ENCODE data around the gene FXR2.
A peak's percentile ranks its signal among the peaks of the same experiment; 100 is the strongest.

The FXR2 gene

DNA sequence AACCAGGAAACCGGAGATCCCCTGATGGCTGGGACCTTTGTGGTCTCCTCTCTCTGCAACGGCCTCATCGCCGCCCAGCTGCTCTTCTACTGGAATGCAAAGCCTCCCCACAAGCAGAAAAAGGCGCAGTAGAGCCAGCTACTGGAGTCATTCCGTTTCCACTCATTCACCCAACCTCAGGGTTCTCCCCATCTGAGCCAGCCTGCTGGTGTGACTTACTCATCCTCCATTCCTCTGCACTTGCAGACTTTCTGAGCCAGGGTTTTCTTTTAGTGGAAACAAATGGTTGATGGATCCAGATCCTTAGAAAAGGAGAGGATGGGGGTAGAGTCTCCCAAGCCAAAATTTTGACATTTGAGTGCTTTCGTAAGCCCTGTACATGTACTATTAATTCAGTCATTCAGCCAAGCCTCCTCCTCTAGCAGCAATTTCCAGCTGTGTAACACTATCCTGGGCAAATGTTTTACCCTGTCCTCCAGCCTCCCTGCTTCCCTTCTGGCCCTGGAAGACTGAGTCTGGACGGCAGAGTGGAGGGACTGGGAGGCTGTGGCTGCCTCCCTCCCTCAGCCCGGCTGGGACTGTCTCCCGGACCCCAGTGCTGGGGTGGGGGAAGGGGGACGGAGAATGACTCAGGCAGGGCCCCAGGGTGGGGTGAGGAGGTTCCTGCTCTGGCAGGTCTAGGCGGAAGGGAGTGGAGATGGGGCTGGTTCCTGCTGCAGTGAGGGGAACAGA, 27.1 kb downstream of the FXR2 start:
- DNase-seq (ENCODE audit: low read depth), result no peak

DNA sequence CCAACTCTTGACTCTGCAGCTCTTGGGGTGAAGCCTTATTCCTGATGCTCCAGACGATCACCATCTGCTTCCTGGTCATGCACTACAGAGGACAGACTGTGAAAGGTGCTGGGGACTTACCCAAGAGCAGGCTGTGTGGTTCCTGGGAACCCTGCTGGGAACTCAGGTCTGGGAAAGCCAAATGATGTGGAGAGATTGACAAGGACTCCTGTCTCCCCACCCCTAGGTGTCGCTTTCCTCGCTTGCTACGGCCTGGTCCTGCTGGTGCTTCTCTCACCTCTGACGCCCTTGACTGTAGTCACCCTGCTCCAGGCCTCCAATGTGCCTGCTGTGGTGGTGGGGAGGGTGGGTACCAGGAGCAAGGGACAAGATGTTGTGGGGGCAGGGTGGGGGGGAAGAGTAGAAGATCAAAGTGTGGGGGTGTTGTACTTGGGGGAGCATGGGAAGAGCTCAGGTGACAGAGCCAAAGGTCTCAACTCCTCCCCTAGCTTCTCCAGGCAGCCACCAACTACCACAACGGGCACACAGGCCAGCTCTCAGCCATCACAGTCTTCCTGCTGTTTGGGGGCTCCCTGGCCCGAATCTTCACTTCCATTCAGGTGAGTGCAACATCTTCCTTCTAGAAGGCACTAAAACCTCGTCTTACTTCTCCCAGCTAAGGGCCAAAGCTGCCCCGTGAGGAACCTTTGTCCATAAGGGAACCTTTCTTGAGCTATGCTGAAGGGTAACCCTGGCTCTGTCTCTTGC, 27.9 kb downstream of the FXR2 start:
- DNase-seq (ENCODE audit: low read depth), result no peak

DNA sequence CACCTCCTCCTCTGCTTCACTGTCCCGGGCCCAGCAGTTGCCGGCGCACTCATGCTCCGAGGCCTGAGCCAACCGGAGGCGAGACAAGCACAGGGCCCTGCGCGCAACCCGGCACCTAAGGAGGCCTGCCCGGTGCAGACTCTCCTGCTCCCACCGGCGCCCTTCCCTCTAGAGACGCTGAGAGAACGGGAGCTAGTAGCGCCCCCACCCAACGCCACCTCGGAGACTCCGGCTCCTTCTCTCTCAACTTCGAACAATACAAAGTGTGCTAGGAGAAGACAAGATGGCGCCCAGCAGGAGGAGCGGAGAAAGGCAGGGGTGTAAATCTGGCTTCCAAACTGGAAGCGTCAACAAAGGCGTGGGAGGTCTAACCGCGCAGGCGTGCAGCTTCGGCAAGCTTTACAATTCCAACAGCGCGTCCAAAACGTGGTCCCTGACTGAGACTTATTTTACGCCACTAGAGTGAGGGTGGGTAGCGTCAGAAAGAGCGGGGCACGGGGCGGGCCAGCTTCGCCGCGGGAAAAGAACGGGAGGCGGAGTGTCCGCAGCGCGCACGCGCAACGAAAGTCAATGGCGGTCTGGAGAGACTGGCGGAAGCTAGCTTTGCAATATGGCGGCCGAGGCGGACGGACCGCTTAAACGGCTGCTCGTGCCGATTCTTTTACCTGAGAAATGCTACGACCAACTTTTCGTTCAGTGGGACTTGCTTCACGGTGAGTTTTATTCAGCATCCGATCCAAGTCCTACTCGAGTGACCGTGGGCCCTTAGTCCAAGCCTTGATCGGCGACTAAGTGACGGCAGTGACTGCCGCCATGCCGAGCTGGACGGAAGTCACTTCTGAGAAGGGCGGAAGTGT, 31.2 kb downstream of the FXR2 start, which contains the start of gene MPDU1:
Gene MPDU1, plus strand, starts transcription at position 600 of the 857 bp plus-strand sequence. Its CDS starts 11 bp downstream, at position 611.
- peak; percentile 74 for DNase-seq (ENCODE audit: low read depth)

DNA sequence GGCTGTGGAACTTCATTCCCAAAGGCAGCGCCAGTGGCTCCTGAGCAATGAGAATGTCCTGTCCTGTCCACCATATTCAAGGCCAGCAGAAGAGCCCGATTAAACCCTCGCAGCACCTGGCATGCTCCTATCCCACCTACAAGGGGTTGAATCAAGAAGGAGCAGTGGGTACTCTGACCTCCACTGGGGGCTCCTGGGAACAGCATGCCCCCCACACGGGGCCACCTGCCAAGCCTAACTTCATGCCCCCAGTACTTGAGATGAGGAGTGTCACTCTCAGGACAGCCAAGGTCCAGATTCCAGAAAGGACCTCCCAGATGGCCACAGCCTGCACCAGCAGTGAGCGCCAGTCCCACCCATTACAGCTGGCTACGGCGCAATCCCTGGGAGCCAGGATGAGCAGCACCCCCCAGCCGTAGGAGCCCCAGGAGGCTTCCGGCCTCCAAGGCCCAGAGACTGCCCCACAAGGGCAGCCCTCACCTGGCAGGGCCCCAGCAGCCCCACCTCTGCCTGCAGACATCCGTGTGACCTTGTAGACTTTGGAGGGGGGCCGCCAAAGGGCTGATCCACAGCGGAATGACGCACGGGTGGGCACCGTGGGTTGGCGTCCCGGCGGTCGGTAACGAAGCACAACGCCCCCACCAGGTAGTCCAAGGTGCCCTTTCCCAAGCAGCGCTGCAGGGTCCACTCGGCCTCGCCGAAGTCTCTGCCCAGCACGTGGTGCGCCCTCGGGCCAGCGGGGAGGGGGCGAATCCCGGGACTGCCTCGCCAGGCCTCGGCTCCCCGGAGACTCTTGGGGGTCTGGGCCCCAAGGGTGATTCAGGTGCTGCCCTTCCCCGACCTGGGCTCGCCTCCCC, 32.1 kb downstream of the FXR2 start:
- no peak for DNase-seq (ENCODE audit: low read depth)

DNA sequence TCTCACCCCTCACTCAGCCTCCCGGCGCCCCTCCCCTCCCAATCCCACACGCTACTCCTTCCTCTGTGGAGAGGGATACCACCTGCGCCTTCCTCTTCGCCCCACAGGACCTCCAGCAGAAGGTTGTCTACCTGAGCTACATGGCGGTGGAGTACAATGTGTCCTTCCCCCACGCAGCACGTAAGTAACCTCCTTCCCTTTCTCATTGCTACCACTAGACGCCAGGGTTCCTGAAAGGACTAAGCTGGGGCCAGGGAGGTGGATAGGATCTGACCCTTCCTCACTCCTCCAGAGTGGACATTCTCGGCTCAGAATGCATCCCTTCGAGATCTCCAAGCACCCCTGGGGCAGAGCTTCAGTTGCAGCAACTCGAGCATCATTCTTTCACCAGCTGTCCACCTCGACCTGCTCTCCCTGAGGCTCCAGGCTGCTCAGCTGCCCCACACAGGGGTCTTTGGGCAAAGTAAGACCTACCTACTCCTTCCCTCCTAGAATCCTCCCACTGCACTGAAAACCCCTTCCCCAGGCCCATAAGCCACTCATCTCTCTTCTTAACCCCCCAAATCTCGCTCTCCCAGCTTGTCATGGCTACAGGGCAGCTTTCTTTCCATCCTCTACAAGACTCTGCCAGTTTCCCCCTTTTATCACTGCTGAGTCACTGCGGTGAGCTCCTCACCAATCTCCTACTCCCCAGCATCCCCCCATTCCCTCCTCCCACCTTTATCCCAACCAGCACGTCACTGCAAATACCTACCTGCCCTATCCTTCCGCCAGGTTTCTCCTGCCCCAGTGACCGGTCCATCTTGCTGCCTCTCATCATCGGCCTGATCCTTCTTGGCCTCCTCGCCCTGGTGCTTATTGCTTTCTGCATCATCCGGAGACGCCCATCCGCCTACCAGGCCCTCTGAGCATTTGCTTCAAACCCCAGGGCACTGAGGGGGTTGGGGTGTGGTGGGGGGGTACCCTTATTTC, 33.8 kb downstream of the FXR2 start:
- DNase-seq (ENCODE audit: low read depth), result no peak

DNA sequence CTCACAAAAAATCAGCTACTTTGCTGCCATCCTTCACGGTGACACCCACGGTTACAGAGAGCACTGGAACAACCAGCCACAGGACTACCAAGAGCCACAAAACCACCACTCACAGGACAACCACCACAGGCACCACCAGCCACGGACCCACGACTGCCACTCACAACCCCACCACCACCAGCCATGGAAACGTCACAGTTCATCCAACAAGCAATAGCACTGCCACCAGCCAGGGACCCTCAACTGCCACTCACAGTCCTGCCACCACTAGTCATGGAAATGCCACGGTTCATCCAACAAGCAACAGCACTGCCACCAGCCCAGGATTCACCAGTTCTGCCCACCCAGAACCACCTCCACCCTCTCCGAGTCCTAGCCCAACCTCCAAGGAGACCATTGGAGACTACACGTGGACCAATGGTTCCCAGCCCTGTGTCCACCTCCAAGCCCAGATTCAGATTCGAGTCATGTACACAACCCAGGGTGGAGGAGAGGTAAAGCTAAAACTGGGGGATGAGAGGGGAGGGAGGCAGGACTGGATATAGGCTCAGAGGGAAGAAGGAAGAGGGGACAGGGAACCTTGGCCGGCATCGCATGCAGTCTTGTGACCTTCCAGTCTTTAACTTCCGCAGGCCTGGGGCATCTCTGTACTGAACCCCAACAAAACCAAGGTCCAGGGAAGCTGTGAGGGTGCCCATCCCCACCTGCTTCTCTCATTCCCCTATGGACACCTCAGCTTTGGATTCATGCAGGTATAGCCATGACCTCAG, 34.7 kb downstream of the FXR2 start:
- no peak for DNase-seq (ENCODE audit: low read depth)

DNA sequence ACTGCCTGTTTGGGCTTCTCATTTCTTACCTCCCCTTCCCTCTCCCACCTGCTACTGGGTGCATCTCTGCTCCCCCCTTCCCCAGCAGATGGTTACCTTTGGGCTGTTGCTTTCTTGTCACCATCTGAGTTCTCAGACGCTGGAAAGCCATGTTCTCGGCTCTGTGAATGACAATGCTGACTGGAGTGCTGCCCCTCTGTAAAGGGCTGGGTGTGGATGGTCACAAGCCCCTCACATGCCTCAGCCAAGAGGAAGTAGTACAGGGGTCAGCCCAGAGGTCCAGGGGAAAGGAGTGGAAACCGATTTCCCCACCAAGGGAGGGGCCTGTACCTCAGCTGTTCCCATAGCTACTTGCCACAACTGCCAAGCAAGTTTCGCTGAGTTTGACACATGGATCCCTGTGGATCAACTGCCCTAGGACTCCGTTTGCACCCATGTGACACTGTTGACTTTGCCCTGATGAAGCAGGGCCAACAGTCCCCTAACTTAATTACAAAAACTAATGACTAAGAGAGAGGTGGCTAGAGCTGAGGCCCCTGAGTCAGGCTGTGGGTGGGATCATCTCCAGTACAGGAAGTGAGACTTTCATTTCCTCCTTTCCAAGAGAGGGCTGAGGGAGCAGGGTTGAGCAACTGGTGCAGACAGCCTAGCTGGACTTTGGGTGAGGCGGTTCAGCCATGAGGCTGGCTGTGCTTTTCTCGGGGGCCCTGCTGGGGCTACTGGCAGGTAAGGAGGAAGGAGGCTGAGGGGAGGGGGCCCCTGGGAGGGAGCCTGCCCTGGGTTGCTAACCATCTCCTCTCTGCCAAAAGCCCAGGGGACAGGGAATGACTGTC, 35.5 kb downstream of the FXR2 start, which contains the start of gene CD68:
Gene CD68, plus strand, starts transcription at position 638 of the 833 bp plus-strand sequence. Its CDS starts 40 bp downstream, at position 678.
- no peak for DNase-seq (ENCODE audit: low read depth)

DNA sequence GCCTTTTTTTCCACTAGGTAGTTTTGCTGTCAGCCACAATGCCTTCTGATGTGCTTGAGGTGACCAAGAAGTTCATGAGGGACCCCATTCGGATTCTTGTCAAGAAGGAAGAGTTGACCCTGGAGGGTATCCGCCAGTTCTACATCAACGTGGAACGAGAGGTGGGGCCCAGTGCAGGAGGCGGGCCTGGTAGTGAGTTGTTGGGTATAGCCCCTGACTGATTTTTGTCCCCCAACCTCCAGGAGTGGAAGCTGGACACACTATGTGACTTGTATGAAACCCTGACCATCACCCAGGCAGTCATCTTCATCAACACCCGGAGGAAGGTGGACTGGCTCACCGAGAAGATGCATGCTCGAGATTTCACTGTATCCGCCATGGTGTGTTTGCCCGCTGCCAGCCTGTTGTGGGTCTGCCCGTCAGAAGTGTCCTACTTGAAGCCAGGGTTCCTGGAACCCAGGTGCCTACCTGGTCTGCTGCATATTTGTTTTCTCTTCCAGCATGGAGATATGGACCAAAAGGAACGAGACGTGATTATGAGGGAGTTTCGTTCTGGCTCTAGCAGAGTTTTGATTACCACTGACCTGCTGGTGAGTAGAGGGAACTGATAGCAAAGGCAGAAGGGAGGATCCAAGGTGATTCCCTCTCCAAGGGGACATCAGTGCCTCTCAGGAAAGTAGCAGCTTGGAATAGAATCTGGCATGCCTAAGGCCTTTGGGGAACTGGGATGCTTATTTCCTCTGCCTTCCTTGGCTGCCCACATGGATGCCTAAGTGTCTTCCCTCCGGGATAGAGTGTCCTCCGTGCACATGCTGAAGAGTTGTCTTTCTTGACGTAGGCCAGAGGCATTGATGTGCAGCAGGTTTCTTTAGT, 37.1 kb downstream of the FXR2 start:
- DNase-seq (ENCODE audit: low read depth), result no peak

DNA sequence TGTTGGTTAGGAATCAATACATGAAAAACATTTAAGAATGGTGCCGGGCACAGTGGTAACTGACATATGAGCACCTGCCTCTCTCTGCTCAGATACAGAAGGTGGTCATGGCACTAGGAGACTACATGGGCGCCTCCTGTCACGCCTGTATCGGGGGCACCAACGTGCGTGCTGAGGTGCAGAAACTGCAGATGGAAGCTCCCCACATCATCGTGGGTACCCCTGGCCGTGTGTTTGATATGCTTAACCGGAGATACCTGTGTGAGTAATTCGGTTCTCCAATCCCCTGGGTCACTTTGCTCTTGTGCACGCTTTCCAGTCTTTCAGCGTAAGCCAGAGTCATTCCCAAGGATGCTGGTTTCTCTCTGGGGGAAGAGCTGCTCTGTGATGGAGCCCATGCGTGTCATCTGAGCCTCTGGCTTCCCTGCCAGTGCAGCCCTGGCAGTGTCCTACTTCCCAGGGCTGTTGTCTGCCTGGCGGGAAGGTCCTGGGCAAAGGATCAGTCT, 38.2 kb downstream of the FXR2 start:
- no peak for DNase-seq (ENCODE audit: low read depth)

DNA sequence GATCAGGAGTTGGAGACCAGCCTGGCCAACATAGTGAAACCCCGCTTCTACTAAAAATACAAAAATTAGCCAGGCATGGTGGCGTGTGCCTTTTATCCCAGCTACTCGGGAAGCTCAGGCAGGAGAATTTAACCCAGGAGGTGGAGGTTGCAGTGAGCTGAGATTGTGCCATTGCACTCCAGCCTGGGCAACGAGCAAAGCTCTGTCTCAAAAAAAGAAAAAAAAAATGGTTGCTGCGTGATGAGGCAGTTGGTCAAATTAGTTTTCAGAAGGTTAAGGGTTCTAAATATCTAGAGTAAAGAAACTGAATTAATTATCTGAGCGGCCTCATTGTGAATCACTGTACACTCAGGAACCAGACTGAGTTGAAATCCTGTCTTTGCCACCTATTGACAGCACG, 38.7 kb downstream of the FXR2 start:
- DNase-seq (ENCODE audit: low read depth), result no peak

DNA sequence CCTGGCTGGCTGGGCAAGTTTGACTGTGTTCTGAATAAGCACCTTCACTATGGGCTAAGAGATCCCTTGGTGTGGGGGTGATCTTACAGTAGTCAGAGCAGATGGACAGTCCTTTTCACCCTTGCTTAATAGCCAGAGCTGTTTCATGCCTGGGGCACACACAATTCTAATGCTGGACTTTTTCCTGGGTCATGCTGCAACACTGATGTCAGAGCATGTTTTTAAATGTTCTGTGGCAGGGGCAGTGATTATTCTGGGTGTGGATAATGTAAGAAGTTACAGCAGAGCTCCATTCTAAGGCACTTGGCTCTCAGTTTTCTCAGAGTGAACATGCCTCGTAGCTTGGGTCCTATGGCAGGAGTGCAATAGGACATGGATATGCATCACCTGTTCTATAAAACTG, 39.2 kb downstream of the FXR2 start:
- no peak for DNase-seq (ENCODE audit: low read depth)

DNA sequence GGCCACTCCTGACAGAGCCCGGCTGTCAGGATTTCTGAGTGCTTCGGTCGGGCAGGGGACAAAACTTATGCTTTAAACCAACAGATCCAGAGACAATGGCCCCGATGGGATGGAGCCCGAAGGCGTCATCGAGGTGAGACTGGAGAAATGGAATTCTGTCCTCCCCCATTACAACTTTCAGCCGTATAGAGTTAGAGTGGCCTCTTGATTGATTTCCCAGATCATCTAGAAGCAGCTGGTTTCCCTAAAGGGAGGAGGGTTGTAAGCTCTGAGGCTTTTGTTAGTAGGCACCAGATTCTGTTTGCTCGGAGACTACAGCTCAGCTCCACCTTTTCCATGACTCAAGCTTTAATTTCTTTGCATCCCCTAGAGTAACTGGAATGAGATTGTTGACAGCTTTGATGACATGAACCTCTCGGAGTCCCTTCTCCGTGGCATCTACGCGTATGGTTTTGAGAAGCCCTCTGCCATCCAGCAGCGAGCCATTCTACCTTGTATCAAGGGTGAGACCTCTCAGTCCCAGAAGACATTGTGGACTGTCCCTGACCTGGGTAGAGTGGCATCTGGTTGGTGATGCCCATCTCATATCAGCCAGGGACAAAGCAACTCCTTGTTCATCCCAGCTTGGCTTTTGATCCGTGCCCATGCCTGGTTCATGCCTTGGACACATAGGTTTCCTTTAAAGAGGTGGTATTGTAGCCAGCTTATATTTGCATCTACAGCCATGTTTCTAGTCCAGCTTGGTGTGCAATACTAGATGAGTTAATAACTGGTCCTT, 40.3 kb downstream of the FXR2 start:
- no peak for DNase-seq (ENCODE audit: low read depth)

DNA sequence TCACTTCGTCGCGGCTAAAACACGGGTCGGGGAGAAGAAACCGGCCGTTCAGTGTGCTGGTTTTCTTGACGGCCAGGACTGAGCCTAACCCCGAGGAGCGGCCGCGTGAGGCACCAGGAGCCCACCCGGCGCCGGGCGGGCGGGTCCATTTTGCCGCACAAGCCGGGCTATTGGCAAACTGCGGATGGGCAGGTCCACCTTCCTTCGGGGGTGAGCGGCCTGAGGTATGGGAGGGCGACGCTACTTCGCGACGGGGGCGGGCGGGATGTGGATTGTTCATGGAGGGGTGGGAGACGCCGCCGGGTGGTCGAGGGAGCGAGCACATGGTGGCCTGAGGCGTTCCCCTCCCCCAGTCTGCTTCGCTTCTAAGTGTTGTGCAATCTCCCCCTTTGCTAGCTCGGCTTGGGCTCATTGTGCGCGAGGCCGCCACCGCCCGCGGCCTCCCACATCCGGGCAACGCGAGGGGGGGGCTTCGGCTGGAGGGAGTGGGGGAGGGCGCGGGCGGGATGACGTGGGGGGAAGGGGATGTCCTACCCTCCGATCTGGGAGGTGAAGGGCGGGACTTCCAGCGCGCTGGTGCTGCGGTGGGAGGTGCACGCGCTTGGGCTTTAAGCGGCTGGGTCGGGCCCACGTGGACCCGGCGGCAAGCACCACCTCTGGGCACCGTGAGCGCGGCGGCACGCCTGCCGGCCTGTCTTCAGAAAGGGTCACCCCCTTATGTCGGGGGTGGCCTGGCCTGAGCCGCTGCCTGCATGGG, 41.2 kb downstream of the FXR2 start:
- DNase-seq (ENCODE audit: low read depth), result no peak

DNA sequence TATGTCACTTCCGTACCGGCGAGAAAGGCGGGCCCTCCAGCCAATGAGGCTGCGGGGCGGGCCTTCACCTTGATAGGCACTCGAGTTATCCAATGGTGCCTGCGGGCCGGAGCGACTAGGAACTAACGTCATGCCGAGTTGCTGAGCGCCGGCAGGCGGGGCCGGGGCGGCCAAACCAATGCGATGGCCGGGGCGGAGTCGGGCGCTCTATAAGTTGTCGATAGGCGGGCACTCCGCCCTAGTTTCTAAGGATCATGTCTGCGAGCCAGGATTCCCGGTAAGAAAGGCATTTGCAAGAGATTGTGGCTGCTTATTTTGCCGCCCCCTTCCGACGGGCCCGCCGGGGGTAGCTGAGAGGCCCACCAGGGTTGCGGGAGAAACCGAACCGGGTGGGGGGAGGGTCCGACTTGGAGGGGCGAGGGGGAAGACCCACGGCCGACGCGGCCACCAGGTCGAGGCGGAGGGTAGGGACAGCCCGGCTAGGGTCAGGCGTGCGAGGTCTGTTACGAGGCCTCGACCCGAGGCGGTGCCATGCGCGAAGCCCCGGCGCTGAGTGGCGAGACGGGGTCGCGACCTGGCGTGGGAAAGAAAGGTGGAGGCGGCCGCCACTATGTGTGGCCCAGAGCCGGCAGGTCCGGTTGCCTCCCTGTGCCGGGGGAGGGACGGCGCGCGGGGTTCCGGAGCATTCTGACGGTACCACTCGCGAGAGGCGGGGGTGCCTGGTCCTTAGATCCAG, 41.9 kb downstream of the FXR2 start:
- DNase-seq (ENCODE audit: low read depth), result peak; percentile 87

DNA sequence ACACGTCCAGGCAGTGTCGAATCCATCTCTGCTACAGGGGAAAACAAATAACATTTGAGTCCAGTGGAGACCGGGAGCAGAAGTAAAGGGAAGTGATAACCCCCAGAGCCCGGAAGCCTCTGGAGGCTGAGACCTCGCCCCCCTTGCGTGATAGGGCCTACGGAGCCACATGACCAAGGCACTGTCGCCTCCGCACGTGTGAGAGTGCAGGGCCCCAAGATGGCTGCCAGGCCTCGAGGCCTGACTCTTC, 42.4 kb downstream of the FXR2 start:
- no peak for DNase-seq (ENCODE audit: low read depth)

All from HS-27A (cell line).